Right lobe of liver (tissue), 6 donors: ENCODE data around the gene IFT27. TPM values are rescaled to one million over a fixed set of nuclear protein-coding genes. Genes with fewer than 3 reads are reported as not detected.

Source experiments
- ATAC-seq, 4 donors: fragments of 200-7000 bp; cut with Tn5 transposase; one replicate each; pipeline ENCODE4 v1.9.1; 2020; ENCODE audit warnings: mild to moderate bottlenecking in 4 of 4, moderate library complexity in 4 of 4
- DNase-seq, 3 donors: peaks; one replicate each; pipeline ENCODE4 v3.0.0-alpha.2; 2020
- H3K27ac ChIP-seq, 3 donors: fragments of 200-600 bp; one replicate each; pipeline ENCODE4 v1.8.0; 2022
- H3K27me3 ChIP-seq, 2 donors: fragments of 200-600 bp; one replicate each; pipeline ENCODE4 v1.8.0; 2022
- H3K36me3 ChIP-seq, 4 donors: fragments of 200-600 bp; sonication (generic) in 1 of 4; one replicate each; pipeline versions ENCODE4 v1.5.1 to v1.8.0; 2017 to 2022; ENCODE audit warnings: control low read depth in 1 of 4
- H3K4me1 ChIP-seq, 4 donors: fragments of 200-600 bp; sonication (generic) in 1 of 4; one replicate each; pipeline versions ENCODE4 v1.5.1 to v1.8.0; 2017 to 2022; ENCODE audit warnings: control low read depth in 1 of 4
- H3K4me3 ChIP-seq, 3 donors: fragments of 200-600 bp; one replicate each; pipeline ENCODE4 v1.8.0; 2022
- H3K9me3 ChIP-seq, 4 donors: fragments of 200-600 bp; sonication (generic) in 1 of 4; one replicate each; pipeline versions ENCODE4 v1.5.1 to v1.8.0; 2017 to 2022; ENCODE audit warnings: control low read depth in 1 of 4
- POLR2A ChIP-seq: fragments of 450-650 bp; IDR thresholded peaks from one replicate; pipeline ENCODE4 v1.6.1; 2017; ENCODE audit warnings: antibody characterized with exemption, mild to moderate bottlenecking
- WGBS: methylation state at CpG from one replicate; pipeline ENCODE4 v1.1.6; 2018; ENCODE audit warnings: low coverage, low lambda C conversion rate; ENCODE audit not compliant: insufficient coverage; ENCODE audit errors: missing lambda C conversion rate; 5-methylcytosine and 5-hydroxymethylcytosine counted together
- intact Hi-C, 2 donors: fragments of 100-400 bp; cut with DNase I; formaldehyde crosslinking; loops; one replicate each; pipeline versions ENCODE4 v1.11.2 to v1.14.1; 2022
- total RNA-seq, 6 experiments: library from RNA; depleted of rRNA in 2 of 6; stranded (reverse); fragments of >200 nt in 2 of 6; fragmentation: NEBNext Ultra II Directional in 3 of 6; extraction: Animal tissue kit (Norgen Biotek cat#: 25700) in 3 of 6; gene quantifications; one replicate each; pipeline versions ENCODE4 v1.1.0 to v1.2.4, GENCODE V29; 2016 to 2023
- TF ChIP-seq, protein P1 (sequence below), 4 donors: fragments of 200-600 bp in 3 of 4; fragments of 450-650 bp in 1 of 4; IDR thresholded peaks; one replicate each; pipeline versions ENCODE4 v1.5.1 to v1.8.0; 2016 to 2022; ENCODE audit warnings: antibody characterized with exemption in 4 of 4, mild to moderate bottlenecking in 2 of 4
- donor health status: DM: no; HTN: yes; CAD: no.
- donor health status: DM: no; HTN: no; CAD: no.
- donor health status: DM: no; HTN: no; CAD: no.
- donor health status: DM: no; HTN: yes; CAD: no.
- donor health status: DM: no; HTN: yes; CAD: no.

The IFT27 gene
- total RNA-seq, 6 experiments from 2014 or later: 10.3 to 17.4 (median 14.8) TPM

- DNase-seq (no peak), ATAC-seq (no peak)
- 23% methylated on average over 3 of the region's 5 CpGs for WGBS
- intact Hi-C loops: no loop called here
- no peaks in the 10 kb centered on the region for H3K27me3 ChIP-seq
- no peaks in the 10 kb centered on the region for H3K4me1 ChIP-seq
- H3K9me3 ChIP-seq: no peaks in the 10 kb centered on the region
- TF ChIP-seq, protein P1, sequence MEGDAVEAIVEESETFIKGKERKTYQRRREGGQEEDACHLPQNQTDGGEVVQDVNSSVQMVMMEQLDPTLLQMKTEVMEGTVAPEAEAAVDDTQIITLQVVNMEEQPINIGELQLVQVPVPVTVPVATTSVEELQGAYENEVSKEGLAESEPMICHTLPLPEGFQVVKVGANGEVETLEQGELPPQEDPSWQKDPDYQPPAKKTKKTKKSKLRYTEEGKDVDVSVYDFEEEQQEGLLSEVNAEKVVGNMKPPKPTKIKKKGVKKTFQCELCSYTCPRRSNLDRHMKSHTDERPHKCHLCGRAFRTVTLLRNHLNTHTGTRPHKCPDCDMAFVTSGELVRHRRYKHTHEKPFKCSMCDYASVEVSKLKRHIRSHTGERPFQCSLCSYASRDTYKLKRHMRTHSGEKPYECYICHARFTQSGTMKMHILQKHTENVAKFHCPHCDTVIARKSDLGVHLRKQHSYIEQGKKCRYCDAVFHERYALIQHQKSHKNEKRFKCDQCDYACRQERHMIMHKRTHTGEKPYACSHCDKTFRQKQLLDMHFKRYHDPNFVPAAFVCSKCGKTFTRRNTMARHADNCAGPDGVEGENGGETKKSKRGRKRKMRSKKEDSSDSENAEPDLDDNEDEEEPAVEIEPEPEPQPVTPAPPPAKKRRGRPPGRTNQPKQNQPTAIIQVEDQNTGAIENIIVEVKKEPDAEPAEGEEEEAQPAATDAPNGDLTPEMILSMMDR (IDR thresholded peaks at IDR 0.05): no peak
- no peak for TF ChIP-seq POLR2A
- no peak overlapping the region for H3K4me3 ChIP-seq
- no peak overlapping the region for H3K27ac ChIP-seq
- no peaks in the 10 kb centered on the region for H3K36me3 ChIP-seq
Observed at GRCh38 chr22:36713436-36713835, 62.5 kb downstream of the IFT27 start.

Other genes starting within 250 kb of the IFT27 start
- gene EIF3D, start 247.0 kb downstream of the IFT27 start, total RNA-seq: 100 to 1,000 TPM in 2 of 6 experiments, 10 to 100 TPM in 4; 34.9 to 141 (median 50.1) TPM
- not detected for gene CACNG2, start 72.4 kb downstream of the IFT27 start, total RNA-seq
- gene PVALB, start 40.9 kb upstream of the IFT27 start, total RNA-seq: 1 to 10 TPM in 3 of 6 experiments, under 1 TPM in 1, not detected in 2; 0.59 to 1.7 (median 1.4) TPM
- gene NCF4, start 84.9 kb upstream of the IFT27 start, total RNA-seq: 1 to 10 TPM; 2.3 to 6.2 (median 4.0) TPM
- gene CSF2RB, start 137.5 kb upstream of the IFT27 start, total RNA-seq: 1 to 10 TPM in 5 of 6 experiments, under 1 TPM in 1; 0.88 to 4.7 (median 2.4) TPM
- 100 to 1,000 TPM; 223 to 355 (median 321) TPM for gene TST, start 243.3 kb upstream of the IFT27 start, total RNA-seq
- 100 to 1,000 TPM; 153 to 301 (median 214) TPM for gene MPST, start 243.6 kb upstream of the IFT27 start, total RNA-seq